ENCODE measurements around the gene SRPK2.

DNA sequence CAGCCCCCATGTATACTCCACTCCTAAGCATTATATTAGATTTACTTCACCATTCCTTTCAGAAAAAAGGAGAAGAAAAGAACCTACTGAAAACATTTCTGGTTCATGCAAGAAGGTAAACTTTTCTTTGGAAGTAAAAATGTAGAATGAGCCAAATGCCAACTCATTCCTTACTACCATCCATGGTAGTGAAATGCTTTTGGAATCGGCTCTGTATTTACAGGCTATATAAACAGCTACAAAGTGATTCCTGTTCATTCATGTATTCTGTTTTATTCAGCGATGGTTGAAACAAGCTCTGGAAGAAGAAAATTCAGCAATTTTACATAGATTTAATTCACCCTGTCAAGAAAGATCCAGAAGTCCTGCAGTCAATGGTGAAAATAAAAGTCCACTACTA is 283.1 kb downstream of the SRPK2 start:
- no peak for TF ChIP-seq CTCF (IDR thresholded peaks at IDR 0.05)
- no peak for TF ChIP-seq EP300 (IDR thresholded peaks at IDR 0.05)

Data from ovary (tissue), 3 donors.